ENCODE results near the gene SH3PXD2A. TPM values are rescaled to one million over a fixed set of nuclear protein-coding genes. Genes with fewer than 3 reads are reported as not detected.

The SH3PXD2A gene
- total RNA-seq, 1 donor from 2014 or later = 36.8 TPM

DNA sequence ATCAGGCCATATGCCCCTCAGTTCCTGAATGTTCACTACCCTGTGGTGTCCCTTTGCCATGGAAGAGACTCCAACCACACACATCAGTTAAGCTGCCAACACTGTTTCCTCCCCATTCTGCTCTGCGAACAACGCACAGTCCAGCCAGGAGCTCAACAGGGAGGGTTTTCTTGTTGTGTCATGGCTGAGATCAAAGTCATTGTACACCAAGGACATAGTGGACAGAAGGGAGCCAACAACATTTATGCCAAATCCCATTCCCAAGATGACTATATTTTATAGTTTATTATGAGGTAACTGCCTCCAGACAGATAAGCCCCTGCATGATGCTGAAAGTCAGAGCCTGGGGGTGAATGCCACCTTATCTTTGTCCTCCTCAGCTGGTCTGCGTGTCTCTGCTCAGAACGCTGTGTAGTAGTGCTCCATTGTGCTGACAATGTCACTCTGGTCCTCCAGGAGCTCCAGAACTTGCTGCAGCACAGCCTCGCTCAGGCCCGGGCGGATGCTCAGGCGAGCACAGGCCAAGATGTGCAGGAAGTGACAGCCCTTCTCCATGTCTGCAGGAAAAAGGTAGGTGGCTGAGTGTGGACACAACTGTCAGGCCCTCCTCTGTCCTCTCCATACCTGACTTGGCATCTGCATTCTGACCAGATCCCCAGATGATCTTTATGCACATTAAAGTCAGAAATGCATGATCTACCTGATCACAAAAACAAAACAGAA is 27.1 kb upstream of the SH3PXD2A start:
- H3K36me3 Mint-ChIP-seq = peaks cover 14% of the 10 kb centered on the region
- peak overlapping the region; percentile 27 for H3K27ac Mint-ChIP-seq
- H3K4me3 Mint-ChIP-seq = no peak overlapping the region

DNA sequence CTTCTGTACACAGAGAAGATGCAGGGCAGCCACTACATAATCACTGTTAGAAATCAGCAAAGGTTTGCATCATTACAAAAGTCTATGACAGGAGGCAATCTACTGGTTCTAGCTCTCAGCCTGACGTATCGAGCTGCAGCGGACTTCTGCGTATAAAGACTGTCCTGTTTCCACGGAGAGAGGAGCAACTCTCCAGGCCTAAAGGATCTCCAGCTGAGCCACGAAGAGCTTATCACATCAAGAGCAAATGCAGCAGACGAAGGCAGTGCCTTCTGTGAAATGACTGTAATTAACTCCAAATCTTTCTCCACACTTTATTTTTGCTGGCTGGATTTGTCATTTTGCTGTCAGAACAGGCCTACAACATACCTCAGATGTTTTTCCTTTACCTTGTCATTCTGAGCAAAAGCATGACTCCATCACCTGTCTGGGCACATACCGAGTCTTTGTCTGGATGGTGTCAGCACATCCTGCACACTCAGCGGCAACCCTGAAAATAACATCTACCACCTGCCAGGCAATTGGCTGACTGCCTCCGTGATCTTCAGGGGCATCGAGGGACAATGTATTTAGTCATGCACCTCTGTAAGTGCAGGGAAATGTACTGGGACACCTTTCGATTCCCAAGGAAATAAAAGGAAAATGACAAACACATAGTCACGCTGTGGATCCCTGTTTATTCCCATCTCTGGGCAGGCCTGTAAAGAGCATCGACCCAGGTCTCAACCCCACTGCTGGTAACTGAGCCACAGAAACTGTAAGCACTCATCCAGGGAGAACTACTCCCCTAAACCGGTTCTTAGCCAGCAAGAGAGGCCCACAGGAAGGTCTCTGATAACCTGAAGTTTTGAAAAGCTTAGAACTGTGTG is 26.3 kb upstream of the SH3PXD2A start:
- no peak for DNase-seq (ENCODE audit: low spot score in 2 of 2, unreplicated experiment in 2 of 2)
- Mint-ChIP-seq H3K4me1 (peaks cover 12% of the 10 kb centered on the region), H3K27me3 (ENCODE audit: low read depth) (no peaks in the 10 kb centered on the region), H3K4me3 (no peak overlapping the region), H3K36me3 (peaks cover 14% of the 10 kb centered on the region), H3K27ac (peak overlapping the region; percentile 27), H3K9me3 (no peaks in the 10 kb centered on the region)
- TF ChIP-seq, protein P1, sequence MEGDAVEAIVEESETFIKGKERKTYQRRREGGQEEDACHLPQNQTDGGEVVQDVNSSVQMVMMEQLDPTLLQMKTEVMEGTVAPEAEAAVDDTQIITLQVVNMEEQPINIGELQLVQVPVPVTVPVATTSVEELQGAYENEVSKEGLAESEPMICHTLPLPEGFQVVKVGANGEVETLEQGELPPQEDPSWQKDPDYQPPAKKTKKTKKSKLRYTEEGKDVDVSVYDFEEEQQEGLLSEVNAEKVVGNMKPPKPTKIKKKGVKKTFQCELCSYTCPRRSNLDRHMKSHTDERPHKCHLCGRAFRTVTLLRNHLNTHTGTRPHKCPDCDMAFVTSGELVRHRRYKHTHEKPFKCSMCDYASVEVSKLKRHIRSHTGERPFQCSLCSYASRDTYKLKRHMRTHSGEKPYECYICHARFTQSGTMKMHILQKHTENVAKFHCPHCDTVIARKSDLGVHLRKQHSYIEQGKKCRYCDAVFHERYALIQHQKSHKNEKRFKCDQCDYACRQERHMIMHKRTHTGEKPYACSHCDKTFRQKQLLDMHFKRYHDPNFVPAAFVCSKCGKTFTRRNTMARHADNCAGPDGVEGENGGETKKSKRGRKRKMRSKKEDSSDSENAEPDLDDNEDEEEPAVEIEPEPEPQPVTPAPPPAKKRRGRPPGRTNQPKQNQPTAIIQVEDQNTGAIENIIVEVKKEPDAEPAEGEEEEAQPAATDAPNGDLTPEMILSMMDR (IDR thresholded peaks at IDR 0.05; ENCODE audit: unreplicated experiment) = no peak

More for the DNA sequence above, 27.1 kb upstream of the SH3PXD2A start:
- Mint-ChIP-seq H3K27me3 (ENCODE audit: low read depth) (no peaks in the 10 kb centered on the region), H3K9me3 (no peaks in the 10 kb centered on the region), H3K4me1 (peaks cover 12% of the 10 kb centered on the region)
- no peak for DNase-seq (ENCODE audit: low spot score in 2 of 2, unreplicated experiment in 2 of 2)
- TF ChIP-seq, protein P1 (IDR thresholded peaks at IDR 0.05; ENCODE audit: unreplicated experiment) = no peak

DNA sequence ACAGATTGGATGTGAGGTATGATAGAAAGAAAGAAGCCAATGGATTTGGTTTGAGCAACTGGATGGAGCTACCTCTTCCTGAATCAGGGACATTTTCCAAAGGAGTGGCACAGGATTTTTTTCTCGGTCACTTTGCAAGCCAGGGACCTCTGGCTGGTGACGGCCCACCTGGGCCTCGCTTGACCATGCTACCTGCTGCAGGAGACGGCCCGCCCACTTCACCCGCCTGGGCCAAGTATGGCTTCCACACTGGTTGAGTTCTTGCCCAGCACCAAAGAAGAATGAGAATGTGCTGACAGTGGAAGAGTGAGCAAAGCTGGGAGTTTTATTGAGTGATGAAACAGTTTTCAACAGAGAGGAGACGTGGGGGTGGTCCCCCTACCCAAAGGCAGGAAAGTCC is 24.5 kb upstream of the SH3PXD2A start:
- H3K4me1 Mint-ChIP-seq = peaks cover 12% of the 10 kb centered on the region
- no peak overlapping the region for H3K4me3 Mint-ChIP-seq
- peaks cover 14% of the 10 kb centered on the region for H3K36me3 Mint-ChIP-seq
- H3K9me3 Mint-ChIP-seq = no peaks in the 10 kb centered on the region
- TF ChIP-seq, protein P1 (IDR thresholded peaks at IDR 0.05; ENCODE audit: unreplicated experiment) = no peak
- no peak for DNase-seq (ENCODE audit: low spot score in 2 of 2, unreplicated experiment in 2 of 2)
- H3K27ac Mint-ChIP-seq = no peak overlapping the region
- no peaks in the 10 kb centered on the region for H3K27me3 Mint-ChIP-seq (ENCODE audit: low read depth)

DNA sequence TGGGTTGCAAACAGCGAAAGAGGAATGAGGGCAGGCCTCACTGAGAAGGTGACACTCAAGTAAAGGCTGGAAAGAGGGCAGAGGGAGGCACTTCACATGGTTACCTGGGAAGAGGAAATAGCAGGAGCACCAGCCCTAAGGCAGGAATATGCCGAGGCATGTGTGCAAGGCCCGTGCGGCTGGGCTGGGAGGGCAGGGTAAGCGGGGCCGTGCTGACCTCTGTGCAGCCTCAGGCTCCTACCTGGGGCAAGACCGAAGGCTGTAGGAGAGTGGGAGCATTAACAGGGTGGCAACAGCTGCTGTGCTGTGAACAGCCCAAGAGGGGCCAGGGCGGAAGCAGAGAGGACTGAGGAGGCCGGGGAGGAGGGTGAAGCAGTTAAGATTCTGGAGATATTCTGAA is 24.0 kb upstream of the SH3PXD2A start:
- Mint-ChIP-seq H3K9me3 (no peaks in the 10 kb centered on the region), H3K27me3 (ENCODE audit: low read depth) (no peaks in the 10 kb centered on the region), H3K4me1 (peaks cover 12% of the 10 kb centered on the region), H3K36me3 (peaks cover 14% of the 10 kb centered on the region), H3K4me3 (no peak overlapping the region), H3K27ac (no peak overlapping the region)
- TF ChIP-seq, protein P1 (IDR thresholded peaks at IDR 0.05; ENCODE audit: unreplicated experiment) = no peak
- no peak for DNase-seq (ENCODE audit: low spot score in 2 of 2, unreplicated experiment in 2 of 2)

DNA sequence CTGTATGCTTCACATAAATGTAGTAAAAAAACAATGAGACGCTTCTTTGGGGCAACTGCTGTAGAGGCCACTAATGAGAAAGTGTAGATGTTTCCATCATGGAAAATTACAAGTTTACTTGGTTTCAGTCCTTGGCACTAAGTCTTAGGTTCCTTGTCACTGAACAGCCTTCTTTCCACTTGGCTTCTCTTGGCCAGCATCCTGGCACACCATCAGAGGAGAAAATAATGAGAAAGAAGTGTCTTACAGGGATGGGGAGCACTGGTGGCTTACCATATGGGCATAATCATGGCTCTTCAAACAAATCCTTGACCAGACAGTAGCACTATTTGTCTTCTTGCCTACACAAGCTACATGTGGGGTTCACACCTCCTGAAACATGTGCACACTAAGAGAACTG is 22.5 kb upstream of the SH3PXD2A start:
- Mint-ChIP-seq H3K27me3 (ENCODE audit: low read depth) (no peaks in the 10 kb centered on the region), H3K4me1 (peaks cover 12% of the 10 kb centered on the region), H3K4me3 (no peak overlapping the region), H3K27ac (no peak overlapping the region), H3K9me3 (no peaks in the 10 kb centered on the region), H3K36me3 (peaks cover 12% of the 10 kb centered on the region)
- TF ChIP-seq, protein P1 (IDR thresholded peaks at IDR 0.05; ENCODE audit: unreplicated experiment) = no peak
- no peak for DNase-seq (ENCODE audit: low spot score in 2 of 2, unreplicated experiment in 2 of 2)

Data from mesothelial cell of epicardium (in vitro differentiated cells).